Endothelial cell of umbilical vein (primary cell): ENCODE results near the gene NACA. TPM values are rescaled to one million over a fixed set of nuclear protein-coding genes. Genes with fewer than 3 reads are reported as not detected.

Experiments
- BruUV-seq: library from RNA; stranded (reverse); fragments of 400-500 nt; replicated peaks from 2 replicates; lab custom pipeline; 2021; lab: Mats Ljungman, UMichigan
- CTCF ChIA-PET: fragments of 300-600, 350-600 bp; sonication (Branson Sonifier 250); formaldehyde crosslinking; loops from one replicate; lab custom pipeline; 2021; ENCODE audit warnings: antibody characterized with exemption, inconsistent platforms; lab: Charles Lee
- POLR2A ChIA-PET: fragments of 300-600, 350-600 bp; sonication (Branson Sonifier 250); formaldehyde crosslinking; loops from one replicate; lab custom pipeline; 2021; ENCODE audit warnings: antibody characterized with exemption, inconsistent platforms; lab: Charles Lee
- DNase-seq: peaks from one replicate; pipeline ENCODE4 v3.0.0-alpha.2; 2011; ENCODE audit warnings: low read depth, low spot score
- FAIRE-seq: peaks from 2 replicates; lab custom pipeline; 2011; peaks lifted over from hg19 to GRCh38; lab: Jason Lieb, UNC
- H2AFZ ChIP-seq: 2 replicates; pipeline ENCODE4 v1.6.0; 2012; ENCODE audit warnings: low read depth, low read length, control low read depth, inconsistent platforms
- H3K27ac ChIP-seq: 2 replicates; pipeline ENCODE4 v1.5.1; 2011; ENCODE audit warnings: low read depth, mild to moderate bottlenecking, control low read depth, low read length, moderate library complexity; ENCODE audit not compliant: insufficient read depth
- H3K27me3 ChIP-seq, 2 experiments: 2 replicates each; pipeline versions ENCODE4 v1.6.0 to v1.6.1; 2011; ENCODE audit warnings: low read length in 2 of 2, mixed read lengths in 1 of 2; ENCODE audit not compliant: control insufficient read depth in 2 of 2, insufficient read depth in 2 of 2
- H3K36me3 ChIP-seq, 2 experiments: 2 replicates in 1 of 2; 3 replicates in 1 of 2; pipeline ENCODE4 v1.5.1; 2011; ENCODE audit warnings: low read length in 2 of 2, mild to moderate bottlenecking in 1 of 2, moderate library complexity in 1 of 2; ENCODE audit not compliant: control insufficient read depth in 2 of 2, insufficient read depth in 2 of 2; ENCODE audit errors: extremely low read depth in 1 of 2
- H3K4me1 ChIP-seq: 3 replicates; pipeline ENCODE4 v1.5.1; 2011; ENCODE audit warnings: mild to moderate bottlenecking, low read length; ENCODE audit not compliant: control insufficient read depth, insufficient read depth; ENCODE audit errors: extremely low read depth
- H3K4me2 ChIP-seq: 2 replicates; pipeline ENCODE4 v1.6.1; 2011; ENCODE audit warnings: low read length, control low read depth, mixed read lengths; ENCODE audit not compliant: insufficient read depth
- H3K4me3 ChIP-seq, 3 experiments: fragments of 200-600 bp in 1 of 3; sonication (generic), shearing (Covaris generic) in 1 of 3; replicated peaks in 1 of 3; 2 replicates each; pipeline ENCODE4 v1.5.1; 2011 to 2016; ENCODE audit warnings: control low read depth in 3 of 3, low read length in 3 of 3, mild to moderate bottlenecking in 2 of 3, inconsistent platforms in 1 of 3, low read depth in 1 of 3, moderate library complexity in 1 of 3; ENCODE audit not compliant: insufficient read depth in 1 of 3
- H3K79me2 ChIP-seq: 2 replicates; pipeline ENCODE4 v1.6.0; 2012; ENCODE audit warnings: low read length, inconsistent platforms; ENCODE audit not compliant: control insufficient read depth, insufficient read depth
- H3K9ac ChIP-seq: replicated peaks from 2 replicates; pipeline ENCODE3; 2011; ENCODE audit warnings: low read length, control low read depth; ENCODE audit not compliant: insufficient read depth; ENCODE audit errors: extremely low read depth
- H3K9me1 ChIP-seq: replicated peaks from 3 replicates; pipeline ENCODE4 v1.6.0; 2011; ENCODE audit warnings: mild to moderate bottlenecking, low read length; ENCODE audit not compliant: control insufficient read depth, insufficient read depth; ENCODE audit errors: extremely low read depth
- H3K9me3 ChIP-seq: replicated peaks from 2 replicates; pipeline ENCODE4 v1.5.1; 2012; ENCODE audit warnings: low read length, inconsistent platforms; ENCODE audit not compliant: control insufficient read depth, insufficient read depth
- H4K20me1 ChIP-seq: replicated peaks from 2 replicates; pipeline ENCODE3; 2011; ENCODE audit warnings: mild to moderate bottlenecking, low read length; ENCODE audit not compliant: control insufficient read depth, insufficient read depth; ENCODE audit errors: extremely low read depth
- EZH2 ChIP-seq: IDR thresholded peaks from 2 replicates; pipeline ENCODE4 v1.6.1; 2012; ENCODE audit warnings: borderline replicate concordance, low read depth, mild to moderate bottlenecking, moderate library complexity, low read length, inconsistent platforms; ENCODE audit not compliant: severe bottlenecking
- FOS ChIP-seq: IDR thresholded peaks from 2 replicates; pipeline ENCODE4 v1.6.1; 2011; ENCODE audit warnings: mild to moderate bottlenecking, low read length, moderate library complexity, borderline replicate concordance; ENCODE audit not compliant: insufficient read depth
- GATA2 ChIP-seq: IDR thresholded peaks from 2 replicates; pipeline ENCODE4 v1.7.0; 2011; ENCODE audit warnings: low read depth, mild to moderate bottlenecking, moderate library complexity, mixed read lengths, low read length; ENCODE audit not compliant: insufficient read length, insufficient read depth
- JUN ChIP-seq: IDR thresholded peaks from 2 replicates; pipeline ENCODE4 v1.6.1; 2011; ENCODE audit warnings: borderline replicate concordance, low read depth; ENCODE audit not compliant: insufficient read length, insufficient read depth
- MAX ChIP-seq: IDR thresholded peaks from 2 replicates; pipeline ENCODE4 v1.6.1; 2011; ENCODE audit not compliant: insufficient read depth, insufficient read length
- MYC ChIP-seq: IDR thresholded peaks from one replicate; pipeline ENCODE4 v1.6.1; 2011; ENCODE audit warnings: mild to moderate bottlenecking, low read depth, low read length
- POLR2A ChIP-seq: IDR thresholded peaks from 2 replicates; pipeline ENCODE4 v1.6.1; 2012; ENCODE audit warnings: low read depth, mild to moderate bottlenecking, control low read depth, low read length
- POLR2AphosphoS5 ChIP-seq: IDR thresholded peaks from 2 replicates; pipeline ENCODE4 v1.6.1; 2012; ENCODE audit warnings: low read depth, mild to moderate bottlenecking, control low read depth, low read length, moderate library complexity; ENCODE audit not compliant: insufficient read depth
- dilution Hi-C: fragments of 300-500 bp; cut with MboI; formaldehyde crosslinking; loops from one replicate; pipeline ENCODE4 v1.15.0; 2019; ENCODE audit warnings: low sequenced_read_pairs; ENCODE audit not compliant: extremely low pct_ligation_motif_present
- intact Hi-C: fragments of 100-400 bp; cut with micrococcal nuclease; formaldehyde crosslinking; loops from one replicate; pipeline ENCODE4 v1.10.0; 2022
- polyA plus RNA-seq, 4 experiments: library from polyadenylated mRNA; depleted of rRNA in 3 of 4; stranded (reverse) in 3 of 4; unstranded in 1 of 4; fragments of >200 nt; gene quantifications; 2 replicates each; pipeline versions ENCODE4 v1.2.1 to v1.2.3, GENCODE V29; 2011 to 2012; ENCODE audit warnings: missing spikeins in 1 of 4
- total RNA-seq: library from RNA; stranded (reverse); gene quantifications from 2 replicates; pipeline ENCODE4 v1.2.3, GENCODE V29; 2021
- TF ChIP-seq, protein P1 (sequence below), 2 donors: IDR thresholded peaks; 1 replicate in 1 of 2; 2 replicates in 1 of 2; pipeline ENCODE4 v1.5.1; 2011; ENCODE audit warnings: low read length in 2 of 2, mild to moderate bottlenecking in 2 of 2, moderate library complexity in 2 of 2, control low read depth in 1 of 2, inconsistent platforms in 1 of 2, low read depth in 1 of 2; ENCODE audit not compliant: insufficient read depth in 1 of 2; ENCODE audit errors: extremely low read depth in 1 of 2

Gene NACA
- total and polyA plus RNA-seq, 2 donors (not counting 3 experiments of a cell fraction or from before 2014, with no cell fraction given) = 260 to 892 TPM

DNA sequence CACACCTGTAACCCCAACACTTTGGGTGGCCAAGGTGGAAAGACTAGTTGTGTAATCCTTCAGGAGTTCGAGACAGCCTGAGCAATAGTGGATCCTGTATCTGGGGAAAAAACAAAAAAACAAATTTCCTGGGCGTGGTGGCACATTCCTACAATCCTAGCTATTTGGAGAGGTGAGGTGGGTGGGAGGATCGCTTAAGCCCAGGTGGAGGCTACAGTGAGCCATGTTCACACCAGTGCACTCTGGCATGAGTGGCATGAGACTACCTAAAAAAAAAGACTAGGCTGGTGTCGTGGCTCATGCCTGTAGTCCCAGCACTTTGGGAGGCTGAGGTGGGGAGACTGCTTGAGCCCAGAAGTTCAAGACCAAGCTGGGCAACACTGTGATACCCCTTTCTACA, 54.3 kb downstream of the NACA start:
- H3K27ac ChIP-seq = no peak overlapping the region
- H3K79me2 ChIP-seq = peaks cover 80% of the 10 kb centered on the region
- FAIRE-seq (no peak), DNase-seq (no peak)
- peaks cover 17 to 40% of the 10 kb centered on the region in 2 experiments for H3K36me3 ChIP-seq
- H3K9ac ChIP-seq = no peak overlapping the region
- no peak overlapping the region for H3K4me3 ChIP-seq
- peaks cover 5% of the 10 kb centered on the region for H4K20me1 ChIP-seq
- no peaks in the 10 kb centered on the region for H3K4me1 ChIP-seq
- no peak for TF ChIP-seq JUN
- no peaks in the 10 kb centered on the region for H3K9me1 ChIP-seq
- no peaks in the 10 kb centered on the region for H3K9me3 ChIP-seq
- no peaks in the 10 kb centered on the region for H3K27me3 ChIP-seq
- no peak overlapping the region for H2AFZ ChIP-seq
- intact Hi-C loops = no loop called here
- dilution Hi-C loops = no loop called here
- CTCF ChIA-PET = interaction anchor here (1.7 kb wide), 1 partner anchor 17 kb away, joined by 6 read pairs; the partner anchor contains the start of gene PTGES3
- POLR2A ChIA-PET = no interaction called here
- no TSS peak for BruUV-seq
- no peak overlapping the region for H3K4me2 ChIP-seq

DNA sequence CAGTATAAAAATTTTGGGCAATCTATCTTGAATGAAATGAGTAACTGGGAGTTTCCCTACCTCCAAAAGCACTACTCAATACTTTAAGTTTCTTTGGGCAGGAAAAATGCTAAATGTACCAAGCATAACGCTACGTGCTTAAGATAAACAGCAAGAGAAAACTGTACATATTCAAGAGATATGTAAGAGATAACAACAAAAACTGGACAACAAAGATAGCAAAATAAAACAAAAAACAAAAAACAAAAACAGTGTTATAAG, 57.0 kb downstream of the NACA start:
- BruUV-seq = no TSS peak
- DNase-seq (no peak), FAIRE-seq (no peak)
- Histone ChIP-seq H3K4me1 (no peaks in the 10 kb centered on the region), H3K27me3 (no peaks in the 10 kb centered on the region), H3K9ac (no peak overlapping the region), H4K20me1 (peaks cover 4% of the 10 kb centered on the region), H3K4me3 (no peak overlapping the region), H3K36me3 (peaks cover 21 to 54% of the 10 kb centered on the region in 2 experiments), H3K79me2 (peaks cover 54% of the 10 kb centered on the region), H2AFZ (no peak overlapping the region), H3K27ac (no peak overlapping the region), H3K4me2 (no peak overlapping the region), H3K9me1 (no peaks in the 10 kb centered on the region), H3K9me3 (no peaks in the 10 kb centered on the region)
- intact Hi-C loops (no loop called here), dilution Hi-C loops (no loop called here)
- TF ChIP-seq FOS = no peak
- TF ChIP-seq JUN = no peak
- no peak for TF ChIP-seq EZH2
- no peak for TF ChIP-seq POLR2AphosphoS5
- no peak for TF ChIP-seq GATA2
- no peak for TF ChIP-seq POLR2A
- TF ChIP-seq, protein P1, sequence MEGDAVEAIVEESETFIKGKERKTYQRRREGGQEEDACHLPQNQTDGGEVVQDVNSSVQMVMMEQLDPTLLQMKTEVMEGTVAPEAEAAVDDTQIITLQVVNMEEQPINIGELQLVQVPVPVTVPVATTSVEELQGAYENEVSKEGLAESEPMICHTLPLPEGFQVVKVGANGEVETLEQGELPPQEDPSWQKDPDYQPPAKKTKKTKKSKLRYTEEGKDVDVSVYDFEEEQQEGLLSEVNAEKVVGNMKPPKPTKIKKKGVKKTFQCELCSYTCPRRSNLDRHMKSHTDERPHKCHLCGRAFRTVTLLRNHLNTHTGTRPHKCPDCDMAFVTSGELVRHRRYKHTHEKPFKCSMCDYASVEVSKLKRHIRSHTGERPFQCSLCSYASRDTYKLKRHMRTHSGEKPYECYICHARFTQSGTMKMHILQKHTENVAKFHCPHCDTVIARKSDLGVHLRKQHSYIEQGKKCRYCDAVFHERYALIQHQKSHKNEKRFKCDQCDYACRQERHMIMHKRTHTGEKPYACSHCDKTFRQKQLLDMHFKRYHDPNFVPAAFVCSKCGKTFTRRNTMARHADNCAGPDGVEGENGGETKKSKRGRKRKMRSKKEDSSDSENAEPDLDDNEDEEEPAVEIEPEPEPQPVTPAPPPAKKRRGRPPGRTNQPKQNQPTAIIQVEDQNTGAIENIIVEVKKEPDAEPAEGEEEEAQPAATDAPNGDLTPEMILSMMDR (IDR thresholded peaks at IDR 0.05; ENCODE audit: extremely low read depth in 1 of 2, insufficient read depth in 1 of 2, low read depth in 1 of 2, low read length in 2 of 2) = no peak
- TF ChIP-seq MAX = no peak
- TF ChIP-seq MYC = no peak
- ChIA-PET POLR2A (no interaction called here), CTCF (interaction anchor here (1.2 to 1.4 kb wide), 2 partner anchors 19 to 31 kb away, joined by 3 to 5 read pairs; partner anchors contain the start of gene PTGES3)
